ENCODE data around the gene CTSC.

- TF ChIP-seq E2F5 (CRISPR knock-in tag; IDR thresholded peaks at IDR 0.05) (no peak), KAT7 (CRISPR knock-in tag; IDR thresholded peaks at IDR 0.05; ENCODE audit: borderline replicate concordance) (no peak), CTCF (IDR thresholded peaks at IDR 0.05) (no peak), USF2 (CRISPR knock-in tag; IDR thresholded peaks at IDR 0.05) (no peak), ZNF232 (CRISPR knock-in tag; IDR thresholded peaks at IDR 0.05) (no peak), ZNF317 (CRISPR knock-in tag; IDR thresholded peaks at IDR 0.05; ENCODE audit: borderline replicate concordance, low read depth) (no peak)
Observed at GRCh38 chr11:88377144-88377543, 39.6 kb upstream of the CTSC start.
